ENCODE data around the gene TJP1. TPM values are rescaled to one million over a fixed set of nuclear protein-coding genes. Genes with fewer than 3 reads are reported as not detected.

The TJP1 gene
- total and polyA plus RNA-seq, 8 donors: 82.9 to 130 (median 121) TPM

GRCh38 chr15:29802411-29802810, 19.9 kb downstream of the TJP1 start:
- no peak for ATAC-seq
- Histone ChIP-seq H3K27me3 (no peaks in the 10 kb centered on the region), H3K4me1 (peaks cover 19 to 24% of the 10 kb centered on the region in 2 donors), H3K4me3 (no peak overlapping the region), H3K27ac (peak overlapping the region in 1 of 2 donors; percentile 50), H3K36me3 (peaks cover 0 to 6% of the 10 kb centered on the region in 2 donors), H3K9me3 (no peaks in the 10 kb centered on the region)
- DNase-seq: no peak
- intact Hi-C loops (cut with DNase I): no loop called here
- no peak for TF ChIP-seq CTCF (IDR thresholded peaks at IDR 0.05)

- Histone ChIP-seq H3K4me1 (peaks cover 12 to 24% of the 10 kb centered on the region in 2 donors), H3K27me3 (no peaks in the 10 kb centered on the region), H3K27ac (peak overlapping the region; percentile 34 to 58), H3K9me3 (no peaks in the 10 kb centered on the region), H3K4me3 (peak overlapping the region in 1 of 2 donors; percentile 4), H3K36me3 (peaks cover 0 to 6% of the 10 kb centered on the region in 2 donors)
- DNase-seq (peak in 2 of 4 donors; percentile 28 to 48), ATAC-seq (no peak)
- intact Hi-C loops (cut with DNase I): no loop called here
- TF ChIP-seq CTCF (IDR thresholded peaks at IDR 0.05): no peak
Measured at GRCh38 chr15:29800491-29801366, 21.5 kb downstream of the TJP1 start.

- Histone ChIP-seq H3K27me3 (no peaks in the 10 kb centered on the region), H3K27ac (peak overlapping the region in 1 of 2 donors; percentile 34), H3K36me3 (peaks cover 0 to 6% of the 10 kb centered on the region in 2 donors), H3K4me1 (peaks cover 9 to 16% of the 10 kb centered on the region in 2 donors), H3K9me3 (no peaks in the 10 kb centered on the region), H3K4me3 (no peak overlapping the region)
- no peak for DNase-seq
- no peak for ATAC-seq
- intact Hi-C loops (cut with DNase I): no loop called here
- TF ChIP-seq CTCF (IDR thresholded peaks at IDR 0.05): no peak
Measured at GRCh38 chr15:29799859-29800258, 22.4 kb downstream of the TJP1 start.

GRCh38 chr15:29795610-29796009, 26.7 kb downstream of the TJP1 start:
- Histone ChIP-seq H3K36me3 (peaks cover 0 to 6% of the 10 kb centered on the region in 2 donors), H3K27ac (no peak overlapping the region), H3K4me1 (no peaks in the 10 kb centered on the region), H3K4me3 (no peak overlapping the region), H3K27me3 (no peaks in the 10 kb centered on the region), H3K9me3 (no peaks in the 10 kb centered on the region)
- no peak for DNase-seq
- ATAC-seq: no peak
- intact Hi-C loops (cut with DNase I): no loop called here
- TF ChIP-seq CTCF (IDR thresholded peaks at IDR 0.05): no peak

- no peaks in the 10 kb centered on the region for H3K36me3 ChIP-seq
- H3K4me3 ChIP-seq: no peak overlapping the region
- no peaks in the 10 kb centered on the region for H3K9me3 ChIP-seq
- intact Hi-C loops (cut with DNase I): no loop called here
- DNase-seq (no peak), ATAC-seq (no peak)
- TF ChIP-seq CTCF (IDR thresholded peaks at IDR 0.05): no peak
- no peak overlapping the region for H3K27ac ChIP-seq
- H3K27me3 ChIP-seq: no peaks in the 10 kb centered on the region
- H3K4me1 ChIP-seq: no peaks in the 10 kb centered on the region
Measured at GRCh38 chr15:29792426-29793159, 29.7 kb downstream of the TJP1 start.
